Measurements from ENCODE around the gene WAS. TPM values are rescaled to one million over a fixed set of nuclear protein-coding genes. Genes with fewer than 3 reads are reported as not detected.

The WAS gene
- total RNA-seq, 2 donors from 2014 or later: 3.0 to 4.9 TPM

- intact Hi-C loops (cut with DNase I): no loop called here
- Histone ChIP-seq H3K27ac (no peak overlapping the region), H3K9ac (ENCODE audit: low read depth in 2 of 2, low read length in 2 of 2) (no peak overlapping the region), H3K36me3 (no peaks in the 10 kb centered on the region), H3K4me3 (no peak overlapping the region), H3K27me3 (no peaks in the 10 kb centered on the region), H3K4me1 (no peaks in the 10 kb centered on the region), H3K9me3 (no peaks in the 10 kb centered on the region)
- TF ChIP-seq, protein P1, sequence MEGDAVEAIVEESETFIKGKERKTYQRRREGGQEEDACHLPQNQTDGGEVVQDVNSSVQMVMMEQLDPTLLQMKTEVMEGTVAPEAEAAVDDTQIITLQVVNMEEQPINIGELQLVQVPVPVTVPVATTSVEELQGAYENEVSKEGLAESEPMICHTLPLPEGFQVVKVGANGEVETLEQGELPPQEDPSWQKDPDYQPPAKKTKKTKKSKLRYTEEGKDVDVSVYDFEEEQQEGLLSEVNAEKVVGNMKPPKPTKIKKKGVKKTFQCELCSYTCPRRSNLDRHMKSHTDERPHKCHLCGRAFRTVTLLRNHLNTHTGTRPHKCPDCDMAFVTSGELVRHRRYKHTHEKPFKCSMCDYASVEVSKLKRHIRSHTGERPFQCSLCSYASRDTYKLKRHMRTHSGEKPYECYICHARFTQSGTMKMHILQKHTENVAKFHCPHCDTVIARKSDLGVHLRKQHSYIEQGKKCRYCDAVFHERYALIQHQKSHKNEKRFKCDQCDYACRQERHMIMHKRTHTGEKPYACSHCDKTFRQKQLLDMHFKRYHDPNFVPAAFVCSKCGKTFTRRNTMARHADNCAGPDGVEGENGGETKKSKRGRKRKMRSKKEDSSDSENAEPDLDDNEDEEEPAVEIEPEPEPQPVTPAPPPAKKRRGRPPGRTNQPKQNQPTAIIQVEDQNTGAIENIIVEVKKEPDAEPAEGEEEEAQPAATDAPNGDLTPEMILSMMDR (IDR thresholded peaks at IDR 0.05): no peak
- DNase-seq: no peak
Measured at GRCh38 chrX:48719958-48720357, 36.4 kb downstream of the WAS start.

GRCh38 chrX:48720577-48721250, 37.1 kb downstream of the WAS start:
- Histone ChIP-seq H3K9ac (ENCODE audit: low read depth in 2 of 2, low read length in 2 of 2) (no peak overlapping the region), H3K4me1 (no peaks in the 10 kb centered on the region), H3K4me3 (no peak overlapping the region), H3K27ac (no peak overlapping the region), H3K36me3 (no peaks in the 10 kb centered on the region), H3K9me3 (no peaks in the 10 kb centered on the region), H3K27me3 (no peaks in the 10 kb centered on the region)
- intact Hi-C loops (cut with DNase I): no loop called here
- DNase-seq: no peak
- TF ChIP-seq, protein P1 (IDR thresholded peaks at IDR 0.05): no peak

DNA sequence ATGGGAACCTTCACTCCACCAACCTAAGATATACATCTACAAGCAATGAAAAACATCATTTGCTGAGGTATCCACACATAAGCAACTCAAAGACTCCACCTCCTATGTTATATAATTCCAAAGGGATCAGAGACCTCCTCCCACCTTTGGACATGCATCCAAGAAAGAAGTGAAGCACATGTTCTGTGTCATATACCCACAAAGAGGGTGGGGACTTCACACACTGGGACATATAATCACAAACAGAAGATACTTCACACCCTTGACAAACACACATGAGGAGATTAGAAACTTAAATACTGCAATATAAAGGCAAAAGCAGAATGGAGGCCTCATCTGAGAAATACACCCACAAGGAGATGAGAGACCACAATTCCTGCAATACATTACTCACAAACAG, 38.3 kb downstream of the WAS start:
- intact Hi-C loops (cut with DNase I): no loop called here
- Histone ChIP-seq H3K27me3 (no peaks in the 10 kb centered on the region), H3K27ac (no peak overlapping the region), H3K36me3 (no peaks in the 10 kb centered on the region), H3K9me3 (no peaks in the 10 kb centered on the region), H3K9ac (ENCODE audit: low read depth in 2 of 2, low read length in 2 of 2) (no peak overlapping the region), H3K4me1 (no peaks in the 10 kb centered on the region), H3K4me3 (no peak overlapping the region)
- TF ChIP-seq, protein P1 (IDR thresholded peaks at IDR 0.05): no peak
- no peak for DNase-seq

GRCh38 chrX:48726596-48726995, 43.0 kb downstream of the WAS start:
- TF ChIP-seq, protein P1 (IDR thresholded peaks at IDR 0.05): no peak
- H3K4me1 ChIP-seq: no peaks in the 10 kb centered on the region
- no peaks in the 10 kb centered on the region for H3K9me3 ChIP-seq
- H3K36me3 ChIP-seq: no peaks in the 10 kb centered on the region
- H3K4me3 ChIP-seq: no peak overlapping the region
- no peak for DNase-seq
- H3K9ac ChIP-seq (ENCODE audit: low read depth in 2 of 2, low read length in 2 of 2): no peak overlapping the region
- H3K27ac ChIP-seq: no peak overlapping the region
- H3K27me3 ChIP-seq: no peaks in the 10 kb centered on the region
- intact Hi-C loops (cut with DNase I): no loop called here

DNA sequence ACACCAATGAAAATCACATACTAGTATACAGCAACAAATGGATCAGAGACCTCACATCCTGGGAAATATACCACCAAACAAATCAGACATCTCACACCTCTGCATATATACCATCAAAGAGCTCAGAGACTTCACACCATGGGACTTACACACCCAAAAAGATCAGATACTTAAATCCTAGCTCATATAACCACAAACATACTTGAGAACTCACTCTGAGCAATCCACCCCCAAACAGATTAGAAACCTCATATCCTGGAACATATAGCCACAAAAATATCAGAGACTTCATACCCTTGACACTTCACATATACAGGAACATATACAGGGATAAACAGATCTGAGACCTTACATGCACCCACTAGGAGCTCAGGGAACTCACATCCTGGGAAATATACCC, 45.1 kb downstream of the WAS start:
- H3K9me3 ChIP-seq: no peaks in the 10 kb centered on the region
- TF ChIP-seq, protein P1 (IDR thresholded peaks at IDR 0.05): no peak
- no peaks in the 10 kb centered on the region for H3K27me3 ChIP-seq
- H3K27ac ChIP-seq: no peak overlapping the region
- H3K4me1 ChIP-seq: no peaks in the 10 kb centered on the region
- intact Hi-C loops (cut with DNase I): no loop called here
- no peak overlapping the region for H3K9ac ChIP-seq (ENCODE audit: low read depth in 2 of 2, low read length in 2 of 2)
- DNase-seq: no peak
- H3K4me3 ChIP-seq: no peak overlapping the region
- no peaks in the 10 kb centered on the region for H3K36me3 ChIP-seq
